ENCODE measurements around the gene HIF3A.

GRCh38 chr19:46356149-46357055 is 59.6 kb downstream of the HIF3A start:
- no peak for TF ChIP-seq CTCF (IDR thresholded peaks at IDR 0.05; ENCODE audit: control extremely low read depth in 1 of 3, insufficient read depth in 1 of 3, low read depth in 1 of 3, low read length in 3 of 3)
- TF ChIP-seq MAX (IDR thresholded peaks at IDR 0.05), result no peak
- TF ChIP-seq E2F6 (IDR thresholded peaks at IDR 0.05), result no peak
- TF ChIP-seq ATF3 (IDR thresholded peaks at IDR 0.05; ENCODE audit: insufficient read depth, low read depth, low read length), result no peak
- no peak for TF ChIP-seq CEBPB (IDR thresholded peaks at IDR 0.05; ENCODE audit: low read depth, low read length)
- no peak for TF ChIP-seq POLR2A (IDR thresholded peaks at IDR 0.05; ENCODE audit: control extremely low read depth in 1 of 2, low read depth in 2 of 2, low read length in 2 of 2)
- no peak for TF ChIP-seq SRF (IDR thresholded peaks at IDR 0.05; ENCODE audit: low read depth, low read length)

Data from H1 (cell line).